Muscle layer of colon (tissue), 2 donors: ENCODE data around the gene GASK1A.

Source experiments
- H3K27ac ChIP-seq: one replicate; pipeline ENCODE4 v1.7.0; 2013; ENCODE audit warnings: low read depth, mild to moderate bottlenecking, low read length, moderate library complexity
- H3K27me3 ChIP-seq, 2 donors: one replicate each; pipeline ENCODE4 v1.7.0; 2013; ENCODE audit warnings: low read length in 2 of 2, mild to moderate bottlenecking in 2 of 2; ENCODE audit not compliant: insufficient read depth in 2 of 2, control insufficient read depth in 1 of 2
- H3K36me3 ChIP-seq: one replicate; pipeline ENCODE4 v1.7.0; 2013; ENCODE audit warnings: mild to moderate bottlenecking, low read length; ENCODE audit not compliant: insufficient read depth
- H3K4me1 ChIP-seq: one replicate; pipeline ENCODE4 v1.7.0; 2013; ENCODE audit warnings: mild to moderate bottlenecking, low read length; ENCODE audit not compliant: insufficient read depth
- H3K4me3 ChIP-seq, 2 donors: one replicate each; pipeline ENCODE4 v1.7.0; 2013; ENCODE audit warnings: low read length in 2 of 2, low read depth in 1 of 2, mild to moderate bottlenecking in 1 of 2, moderate library complexity in 1 of 2
- H3K9ac ChIP-seq: one replicate; pipeline ENCODE4 v1.7.0; 2013; ENCODE audit warnings: low read length
- H3K9me3 ChIP-seq: one replicate; pipeline ENCODE4 v1.7.0; 2013; ENCODE audit warnings: mild to moderate bottlenecking, low read length
- donor health status: abdominal sarcoma.
- donor health status: Adenocarcinoma of cecum.

Gene GASK1A

GRCh38 chr3:43001556-43002121 lies 22.5 kb downstream of the GASK1A start:
- Histone ChIP-seq H3K4me3 (peak overlapping the region; percentile 15 to 26), H3K36me3 (no peaks in the 10 kb centered on the region), H3K9me3 (no peaks in the 10 kb centered on the region), H3K27me3 (no peaks in the 10 kb centered on the region), H3K9ac (peak overlapping the region; percentile 12), H3K4me1 (peaks cover 49% of the 10 kb centered on the region), H3K27ac (peak overlapping the region; percentile 85)

- Histone ChIP-seq H3K4me3 (no peak overlapping the region), H3K27me3 (no peaks in the 10 kb centered on the region), H3K9ac (no peak overlapping the region), H3K36me3 (no peaks in the 10 kb centered on the region), H3K4me1 (peaks cover 30% of the 10 kb centered on the region), H3K9me3 (no peaks in the 10 kb centered on the region), H3K27ac (no peak overlapping the region)
Observed at GRCh38 chr3:43004282-43004681, 25.2 kb downstream of the GASK1A start.

GRCh38 chr3:43005253-43005652 lies 26.1 kb downstream of the GASK1A start:
- no peak overlapping the region for H3K4me3 ChIP-seq
- H3K36me3 ChIP-seq: no peaks in the 10 kb centered on the region
- no peak overlapping the region for H3K9ac ChIP-seq
- H3K27me3 ChIP-seq: no peaks in the 10 kb centered on the region
- no peak overlapping the region for H3K27ac ChIP-seq
- peaks cover 20% of the 10 kb centered on the region for H3K4me1 ChIP-seq
- no peaks in the 10 kb centered on the region for H3K9me3 ChIP-seq

- Histone ChIP-seq H3K4me1 (peaks cover 13% of the 10 kb centered on the region), H3K9me3 (no peaks in the 10 kb centered on the region), H3K4me3 (no peak overlapping the region), H3K27me3 (no peaks in the 10 kb centered on the region), H3K36me3 (no peaks in the 10 kb centered on the region), H3K9ac (no peak overlapping the region), H3K27ac (no peak overlapping the region)
Observed at GRCh38 chr3:43005981-43006380, 26.9 kb downstream of the GASK1A start.

- no peaks in the 10 kb centered on the region for H3K27me3 ChIP-seq
- no peaks in the 10 kb centered on the region for H3K36me3 ChIP-seq
- peaks cover 6% of the 10 kb centered on the region for H3K4me1 ChIP-seq
- no peak overlapping the region for H3K9ac ChIP-seq
- H3K27ac ChIP-seq: no peak overlapping the region
- H3K9me3 ChIP-seq: no peaks in the 10 kb centered on the region
- no peak overlapping the region for H3K4me3 ChIP-seq
Observed at GRCh38 chr3:43006825-43007224, 27.7 kb downstream of the GASK1A start.

GRCh38 chr3:43009547-43009946 lies 30.4 kb downstream of the GASK1A start:
- Histone ChIP-seq H3K4me3 (no peak overlapping the region), H3K27ac (no peak overlapping the region), H3K9ac (no peak overlapping the region), H3K36me3 (no peaks in the 10 kb centered on the region), H3K4me1 (no peaks in the 10 kb centered on the region), H3K27me3 (no peaks in the 10 kb centered on the region), H3K9me3 (no peaks in the 10 kb centered on the region)

- Histone ChIP-seq H3K9me3 (no peaks in the 10 kb centered on the region), H3K27me3 (no peaks in the 10 kb centered on the region), H3K4me3 (no peak overlapping the region), H3K27ac (no peak overlapping the region), H3K9ac (no peak overlapping the region), H3K36me3 (no peaks in the 10 kb centered on the region), H3K4me1 (no peaks in the 10 kb centered on the region)
Observed at GRCh38 chr3:43010638-43011037, 31.5 kb downstream of the GASK1A start.

- H3K36me3 ChIP-seq: no peaks in the 10 kb centered on the region
- no peak overlapping the region for H3K9ac ChIP-seq
- H3K27ac ChIP-seq: no peak overlapping the region
- no peaks in the 10 kb centered on the region for H3K4me1 ChIP-seq
- no peaks in the 10 kb centered on the region for H3K9me3 ChIP-seq
- H3K27me3 ChIP-seq: no peaks in the 10 kb centered on the region
- H3K4me3 ChIP-seq: no peak overlapping the region
Observed at GRCh38 chr3:43011638-43012037, 32.5 kb downstream of the GASK1A start.

GRCh38 chr3:43012174-43012573 lies 33.1 kb downstream of the GASK1A start:
- H3K9me3 ChIP-seq: no peaks in the 10 kb centered on the region

GRCh38 chr3:43013256-43013655 lies 34.1 kb downstream of the GASK1A start:
- Histone ChIP-seq H3K36me3 (no peaks in the 10 kb centered on the region), H3K4me1 (no peaks in the 10 kb centered on the region), H3K9me3 (no peaks in the 10 kb centered on the region), H3K9ac (no peak overlapping the region), H3K27ac (no peak overlapping the region), H3K27me3 (no peaks in the 10 kb centered on the region), H3K4me3 (no peak overlapping the region)

More at GRCh38 chr3:43012174-43012573, 33.1 kb downstream of the GASK1A start:
- Histone ChIP-seq H3K9ac (no peak overlapping the region), H3K27me3 (no peaks in the 10 kb centered on the region), H3K4me3 (no peak overlapping the region), H3K4me1 (no peaks in the 10 kb centered on the region), H3K36me3 (no peaks in the 10 kb centered on the region), H3K27ac (no peak overlapping the region)

- no peak overlapping the region for H3K9ac ChIP-seq
- H3K4me1 ChIP-seq: peaks cover 3% of the 10 kb centered on the region
- no peaks in the 10 kb centered on the region for H3K36me3 ChIP-seq
- no peak overlapping the region for H3K27ac ChIP-seq
- no peaks in the 10 kb centered on the region for H3K9me3 ChIP-seq
- H3K4me3 ChIP-seq: no peak overlapping the region
- H3K27me3 ChIP-seq: no peaks in the 10 kb centered on the region
Observed at GRCh38 chr3:43013743-43014155, 34.6 kb downstream of the GASK1A start.

- H3K4me3 ChIP-seq: no peak overlapping the region
- H3K4me1 ChIP-seq: peaks cover 8% of the 10 kb centered on the region
- H3K36me3 ChIP-seq: no peaks in the 10 kb centered on the region
- H3K27ac ChIP-seq: no peak overlapping the region
- no peaks in the 10 kb centered on the region for H3K27me3 ChIP-seq
- no peak overlapping the region for H3K9ac ChIP-seq
- H3K9me3 ChIP-seq: no peaks in the 10 kb centered on the region
Observed at GRCh38 chr3:43014241-43014640, 35.1 kb downstream of the GASK1A start.
